Esophagus squamous epithelium (tissue), 4 donors: ENCODE data around the gene ARL4C.

Source experiments
- POLR2A ChIP-seq, 4 donors: fragments of 450-650 bp; IDR thresholded peaks; one replicate each; pipeline ENCODE4 v1.6.1; 2017; ENCODE audit warnings: antibody characterized with exemption in 4 of 4, mild to moderate bottlenecking in 4 of 4, moderate library complexity in 3 of 4
- TF ChIP-seq, protein P1 (sequence below), 6 experiments: fragments of 450-650 bp in 4 of 6; fragments of 200-600 bp in 2 of 6; sonication (generic) in 2 of 6; IDR thresholded peaks; one replicate each; pipeline ENCODE4 v1.5.1; 2016 to 2019; ENCODE audit warnings: antibody characterized with exemption in 6 of 6, mild to moderate bottlenecking in 4 of 6, moderate library complexity in 4 of 6

DNA sequence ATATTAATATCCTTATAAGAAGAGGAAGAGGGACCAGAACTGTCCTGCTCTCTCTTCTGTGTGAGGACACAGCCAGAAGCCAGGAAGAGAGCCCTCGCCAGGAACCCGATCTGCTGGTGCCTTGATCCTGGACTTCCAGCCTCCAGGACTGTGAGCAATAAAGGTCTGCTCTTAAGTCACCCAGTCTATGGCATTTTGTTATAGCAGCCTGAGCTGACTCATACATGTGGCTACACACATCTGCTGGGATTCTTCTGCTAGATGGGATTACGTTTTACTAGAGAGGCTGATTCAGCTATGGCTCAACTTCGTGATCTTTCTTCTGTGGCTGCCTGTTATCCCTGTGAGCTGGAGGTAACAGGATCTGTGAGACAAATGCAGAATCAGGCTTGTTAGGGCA, 29.6 kb downstream of the ARL4C start:
- TF ChIP-seq POLR2A (IDR thresholded peaks at IDR 0.05), result no peak
- TF ChIP-seq, protein P1, sequence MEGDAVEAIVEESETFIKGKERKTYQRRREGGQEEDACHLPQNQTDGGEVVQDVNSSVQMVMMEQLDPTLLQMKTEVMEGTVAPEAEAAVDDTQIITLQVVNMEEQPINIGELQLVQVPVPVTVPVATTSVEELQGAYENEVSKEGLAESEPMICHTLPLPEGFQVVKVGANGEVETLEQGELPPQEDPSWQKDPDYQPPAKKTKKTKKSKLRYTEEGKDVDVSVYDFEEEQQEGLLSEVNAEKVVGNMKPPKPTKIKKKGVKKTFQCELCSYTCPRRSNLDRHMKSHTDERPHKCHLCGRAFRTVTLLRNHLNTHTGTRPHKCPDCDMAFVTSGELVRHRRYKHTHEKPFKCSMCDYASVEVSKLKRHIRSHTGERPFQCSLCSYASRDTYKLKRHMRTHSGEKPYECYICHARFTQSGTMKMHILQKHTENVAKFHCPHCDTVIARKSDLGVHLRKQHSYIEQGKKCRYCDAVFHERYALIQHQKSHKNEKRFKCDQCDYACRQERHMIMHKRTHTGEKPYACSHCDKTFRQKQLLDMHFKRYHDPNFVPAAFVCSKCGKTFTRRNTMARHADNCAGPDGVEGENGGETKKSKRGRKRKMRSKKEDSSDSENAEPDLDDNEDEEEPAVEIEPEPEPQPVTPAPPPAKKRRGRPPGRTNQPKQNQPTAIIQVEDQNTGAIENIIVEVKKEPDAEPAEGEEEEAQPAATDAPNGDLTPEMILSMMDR (IDR thresholded peaks at IDR 0.05), result no peak
